ENCODE data around the gene ACSL3.
"Not testable (repeated sequence)": the region's sequence is repeated elsewhere in the genome, so short reads cannot be mapped to it uniquely, and the experiment has no call there.

ACSL3 gene

DNA sequence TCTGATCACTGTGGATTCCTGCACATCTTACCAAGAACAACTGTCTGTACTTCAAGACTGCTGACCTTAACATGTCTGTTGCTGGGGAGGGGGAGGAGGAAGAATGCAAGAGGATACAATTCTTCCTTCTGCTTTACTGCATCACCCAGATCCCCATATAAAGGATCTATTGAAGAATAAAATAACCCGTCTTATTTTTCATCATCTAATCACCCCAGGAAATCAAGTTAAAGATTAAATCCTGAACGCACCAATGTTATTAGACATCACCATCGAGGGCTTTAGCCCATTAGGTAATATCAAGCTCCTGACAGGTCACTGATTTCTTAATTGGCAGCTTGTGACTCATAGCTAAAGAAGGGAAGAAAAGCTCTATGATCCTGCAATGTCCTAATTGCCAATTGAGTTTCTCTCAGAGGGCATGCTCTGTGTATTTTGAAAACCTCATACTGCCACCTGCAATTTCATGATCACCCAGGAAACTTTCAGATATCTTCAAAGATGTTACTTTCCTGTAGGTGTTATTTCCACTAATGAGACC is 115.8 kb downstream of the ACSL3 start:
- H3K79me2 ChIP-seq (ENCODE audit: control insufficient read depth, insufficient read depth, low read length, unreplicated experiment), result no peaks in the 10 kb centered on the region
- H3K27ac ChIP-seq (ENCODE audit: low read depth, low read length), result no peak overlapping the region
- H3K36me3 ChIP-seq (ENCODE audit: insufficient read depth, low read length), result no peaks in the 10 kb centered on the region
- no peak overlapping the region for H3K4me3 ChIP-seq (ENCODE audit: low read depth, low read length)
- H2AFZ ChIP-seq (ENCODE audit: low read length, unreplicated experiment), result no peak overlapping the region
- H3K27me3 ChIP-seq (ENCODE audit: insufficient read depth, low read length), result no peaks in the 10 kb centered on the region
- peaks cover 9% of the 10 kb centered on the region for H3K4me1 ChIP-seq (ENCODE audit: control insufficient read depth, insufficient read depth, low read length, unreplicated experiment)

DNA sequence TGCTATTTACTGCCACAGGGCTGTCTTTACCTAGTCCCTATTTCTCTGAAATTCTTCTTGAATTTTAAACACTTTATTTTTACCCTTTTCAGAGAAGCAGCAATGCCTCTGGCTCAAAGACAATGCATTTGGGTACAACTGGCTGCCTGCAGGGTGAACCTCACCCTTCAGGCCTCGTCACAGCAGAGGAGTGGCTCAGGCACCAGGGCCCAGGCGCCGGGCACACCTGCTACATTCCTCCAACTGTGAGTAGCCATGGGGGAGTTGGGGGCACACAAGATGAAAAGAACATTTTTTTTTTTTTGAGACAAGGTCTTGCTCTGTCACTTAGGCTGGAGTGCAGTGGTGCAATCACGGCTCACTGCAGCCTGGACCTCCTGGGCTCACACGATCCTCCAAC is 116.3 kb downstream of the ACSL3 start:
- H2AFZ ChIP-seq (ENCODE audit: low read length, unreplicated experiment), result no peak overlapping the region
- peaks cover 10% of the 10 kb centered on the region for H3K4me1 ChIP-seq (ENCODE audit: control insufficient read depth, insufficient read depth, low read length, unreplicated experiment)
- no peak overlapping the region for H3K27ac ChIP-seq (ENCODE audit: low read depth, low read length)
- no peaks in the 10 kb centered on the region for H3K36me3 ChIP-seq (ENCODE audit: insufficient read depth, low read length)
- no peaks in the 10 kb centered on the region for H3K27me3 ChIP-seq (ENCODE audit: insufficient read depth, low read length)
- H3K4me3 ChIP-seq (ENCODE audit: low read depth, low read length), result no peak overlapping the region
- no peaks in the 10 kb centered on the region for H3K79me2 ChIP-seq (ENCODE audit: control insufficient read depth, insufficient read depth, low read length, unreplicated experiment)

DNA sequence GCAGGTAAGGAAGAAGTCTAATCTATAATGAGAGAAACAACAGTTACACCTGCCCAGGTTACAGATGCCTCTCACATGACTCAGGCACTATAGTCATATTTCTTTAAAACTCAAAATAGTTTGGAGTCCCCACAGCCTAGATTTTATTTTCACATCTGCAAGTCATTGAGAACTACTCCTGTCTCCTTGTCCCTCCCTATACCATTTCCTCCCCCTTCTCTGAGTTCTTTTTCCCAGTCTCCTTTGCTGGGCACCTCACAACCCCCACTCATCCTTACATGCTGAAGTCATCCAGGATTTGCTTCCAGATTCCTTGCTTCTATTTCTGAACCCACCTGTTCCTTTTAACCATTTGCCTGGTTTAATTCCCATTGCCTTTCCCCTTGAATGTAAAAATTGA is 118.0 kb downstream of the ACSL3 start:
- no peak overlapping the region for H3K27ac ChIP-seq (ENCODE audit: low read depth, low read length)
- no peak overlapping the region for H2AFZ ChIP-seq (ENCODE audit: low read length, unreplicated experiment)
- H3K36me3 ChIP-seq (ENCODE audit: insufficient read depth, low read length), result no peaks in the 10 kb centered on the region
- no peak overlapping the region for H3K4me3 ChIP-seq (ENCODE audit: low read depth, low read length)
- H3K27me3 ChIP-seq (ENCODE audit: insufficient read depth, low read length), result no peaks in the 10 kb centered on the region
- H3K4me1 ChIP-seq (ENCODE audit: control insufficient read depth, insufficient read depth, low read length, unreplicated experiment), result peaks cover 5% of the 10 kb centered on the region
- H3K79me2 ChIP-seq (ENCODE audit: control insufficient read depth, insufficient read depth, low read length, unreplicated experiment), result no peaks in the 10 kb centered on the region

DNA sequence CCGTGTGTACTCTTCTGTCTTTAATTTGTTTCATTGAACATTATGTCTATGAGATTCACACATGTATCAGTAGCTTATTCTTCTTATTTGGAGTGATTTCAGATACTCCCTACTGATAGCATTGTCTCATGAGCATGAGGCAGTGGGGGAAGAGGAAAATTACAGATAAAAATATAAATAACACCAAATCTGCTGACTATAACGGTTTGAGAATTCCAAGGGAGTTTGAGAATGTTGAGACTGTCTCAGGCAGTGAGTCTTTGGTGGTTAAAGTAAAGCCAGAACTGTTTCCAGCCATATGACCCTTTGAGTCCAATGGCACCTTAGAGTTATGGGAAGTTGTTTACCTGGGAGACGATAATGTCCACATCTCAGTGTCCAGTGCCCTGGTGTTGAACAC is 118.6 kb downstream of the ACSL3 start:
- H3K4me1 ChIP-seq (ENCODE audit: control insufficient read depth, insufficient read depth, low read length, unreplicated experiment), result peaks cover 5% of the 10 kb centered on the region
- H3K27ac ChIP-seq (ENCODE audit: low read depth, low read length), result no peak overlapping the region
- H3K79me2 ChIP-seq (ENCODE audit: control insufficient read depth, insufficient read depth, low read length, unreplicated experiment), result no peaks in the 10 kb centered on the region
- no peak overlapping the region for H2AFZ ChIP-seq (ENCODE audit: low read length, unreplicated experiment)
- H3K27me3 ChIP-seq (ENCODE audit: insufficient read depth, low read length), result no peaks in the 10 kb centered on the region
- no peaks in the 10 kb centered on the region for H3K36me3 ChIP-seq (ENCODE audit: insufficient read depth, low read length)
- no peak overlapping the region for H3K4me3 ChIP-seq (ENCODE audit: low read depth, low read length)

DNA sequence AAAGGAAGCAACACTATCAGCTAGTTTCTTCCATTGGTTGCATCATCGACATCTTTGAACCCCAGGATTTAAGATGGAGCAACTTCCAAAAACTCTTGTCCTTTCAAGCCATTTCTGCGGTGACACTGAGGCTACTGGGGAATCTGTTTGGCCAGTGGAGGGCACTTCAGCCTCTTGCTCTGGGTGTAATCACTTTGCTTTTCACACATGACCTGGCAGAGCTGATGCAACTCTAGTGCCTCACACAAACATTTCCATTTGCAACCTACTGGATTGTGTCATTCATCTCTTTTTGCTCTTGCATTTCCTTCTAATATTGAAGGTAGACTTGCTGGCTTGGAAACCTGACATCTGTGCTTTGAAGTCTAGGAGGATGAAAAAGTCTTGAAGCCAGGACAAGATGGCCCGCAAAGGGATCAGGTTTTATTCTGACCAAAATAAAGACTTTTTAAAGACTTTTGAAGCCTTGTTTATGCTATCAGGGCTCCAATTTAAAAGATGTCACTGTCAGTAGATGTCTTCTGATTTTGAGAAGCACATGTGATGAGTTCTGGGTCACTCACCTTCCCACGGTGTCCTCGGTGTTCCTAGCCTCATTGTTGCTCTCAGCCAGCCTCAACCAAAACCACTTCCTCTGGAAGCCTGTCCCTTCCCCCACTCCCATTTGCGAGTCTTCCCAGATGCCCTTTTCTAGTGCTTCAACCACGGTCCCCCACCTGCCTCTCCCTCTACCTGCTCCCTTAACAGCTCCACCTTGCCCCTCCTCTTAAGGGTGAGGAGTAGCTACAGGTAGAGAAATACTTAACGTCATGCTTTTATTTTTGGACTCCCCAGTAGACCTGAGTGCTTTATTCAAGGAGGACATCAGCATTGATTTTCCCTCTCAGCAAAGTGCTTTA is 121.4 kb downstream of the ACSL3 start:
- Histone ChIP-seq H3K27ac (ENCODE audit: low read depth, low read length) (no peak overlapping the region), H3K36me3 (ENCODE audit: insufficient read depth, low read length) (no peaks in the 10 kb centered on the region), H2AFZ (ENCODE audit: low read length, unreplicated experiment) (peak overlapping the region; percentile 34), H3K79me2 (ENCODE audit: control insufficient read depth, insufficient read depth, low read length, unreplicated experiment) (no peaks in the 10 kb centered on the region), H3K27me3 (ENCODE audit: insufficient read depth, low read length) (no peaks in the 10 kb centered on the region), H3K4me1 (ENCODE audit: control insufficient read depth, insufficient read depth, low read length, unreplicated experiment) (peaks cover 5% of the 10 kb centered on the region), H3K4me3 (ENCODE audit: low read depth, low read length) (no peak overlapping the region)

DNA sequence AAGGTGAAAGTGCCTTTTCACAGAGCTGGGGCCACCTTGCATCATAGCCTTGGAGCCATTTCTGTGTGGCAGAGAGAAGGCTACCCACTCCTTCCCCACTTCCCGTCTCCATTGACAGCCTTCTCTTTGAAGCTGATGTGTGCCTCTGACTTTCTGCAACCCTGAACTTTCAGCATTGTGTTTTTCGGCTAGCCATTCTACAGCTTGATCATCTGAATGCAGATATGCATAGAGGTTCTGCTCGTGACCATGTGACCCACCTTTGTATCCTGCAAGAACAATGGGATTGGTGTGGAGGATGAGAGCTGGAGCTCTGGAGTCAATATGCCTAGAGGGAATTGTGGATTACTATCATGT is 122.1 kb downstream of the ACSL3 start:
- Histone ChIP-seq H3K36me3 (ENCODE audit: insufficient read depth, low read length) (no peaks in the 10 kb centered on the region), H3K4me3 (ENCODE audit: low read depth, low read length) (no peak overlapping the region), H2AFZ (ENCODE audit: low read length, unreplicated experiment) (no peak overlapping the region), H3K79me2 (ENCODE audit: control insufficient read depth, insufficient read depth, low read length, unreplicated experiment) (no peaks in the 10 kb centered on the region), H3K27me3 (ENCODE audit: insufficient read depth, low read length) (no peaks in the 10 kb centered on the region), H3K4me1 (ENCODE audit: control insufficient read depth, insufficient read depth, low read length, unreplicated experiment) (peaks cover 5% of the 10 kb centered on the region), H3K27ac (ENCODE audit: low read depth, low read length) (no peak overlapping the region)

DNA sequence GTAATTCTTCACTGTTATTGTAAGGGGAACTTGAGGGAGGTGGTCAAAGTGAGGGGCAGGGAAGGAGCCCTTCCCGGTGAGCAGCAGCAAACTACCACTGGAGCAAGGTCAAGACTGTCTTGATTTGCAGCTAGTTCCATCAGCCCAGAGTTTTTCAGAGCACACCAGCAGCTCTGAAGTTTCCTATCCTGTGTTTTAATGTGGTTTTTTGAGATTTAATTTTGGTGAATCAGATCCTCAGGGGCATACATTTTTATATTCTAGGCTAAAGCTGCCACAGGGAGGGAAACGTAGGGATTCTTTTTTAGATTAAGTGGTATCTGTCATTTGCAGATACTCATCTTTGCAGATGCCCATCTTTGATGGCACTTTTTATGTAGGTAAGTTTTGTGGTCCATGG is 124.1 kb downstream of the ACSL3 start:
- Histone ChIP-seq H2AFZ (ENCODE audit: low read length, unreplicated experiment) (no peak overlapping the region), H3K4me1 (ENCODE audit: control insufficient read depth, insufficient read depth, low read length, unreplicated experiment) (peaks cover 5% of the 10 kb centered on the region), H3K36me3 (ENCODE audit: insufficient read depth, low read length) (no peaks in the 10 kb centered on the region), H3K27ac (ENCODE audit: low read depth, low read length) (no peak overlapping the region), H3K4me3 (ENCODE audit: low read depth, low read length) (no peak overlapping the region), H3K27me3 (ENCODE audit: insufficient read depth, low read length) (no peaks in the 10 kb centered on the region), H3K79me2 (ENCODE audit: control insufficient read depth, insufficient read depth, low read length, unreplicated experiment) (no peaks in the 10 kb centered on the region)

DNA sequence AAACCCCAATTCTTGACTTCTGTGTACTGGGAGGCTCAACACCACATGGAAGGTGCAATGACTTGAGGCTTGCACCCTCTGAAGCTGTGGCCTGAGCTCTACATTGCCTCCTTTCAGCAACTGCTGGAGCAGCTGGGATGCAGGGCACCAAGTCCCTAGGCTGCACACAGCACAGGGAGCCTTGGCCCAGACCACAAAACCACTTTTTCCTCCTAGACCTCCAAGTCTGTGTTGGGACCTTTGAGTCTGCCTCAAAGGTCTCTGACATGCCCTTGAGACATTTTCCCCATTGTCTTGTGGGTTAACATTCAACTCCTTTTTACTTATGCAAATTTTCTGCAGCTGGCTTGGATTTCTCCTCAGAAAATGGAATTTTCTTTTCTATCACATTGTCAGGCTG is 128.6 kb downstream of the ACSL3 start:
- Histone ChIP-seq H3K4me3 (ENCODE audit: low read depth, low read length) (no peak overlapping the region), H3K27me3 (ENCODE audit: insufficient read depth, low read length) (no peaks in the 10 kb centered on the region), H3K79me2 (ENCODE audit: control insufficient read depth, insufficient read depth, low read length, unreplicated experiment) (no peaks in the 10 kb centered on the region), H3K36me3 (ENCODE audit: insufficient read depth, low read length) (no peaks in the 10 kb centered on the region), H2AFZ (ENCODE audit: low read length, unreplicated experiment) (no peak overlapping the region), H3K27ac (ENCODE audit: low read depth, low read length) (no peak overlapping the region), H3K4me1 (ENCODE audit: control insufficient read depth, insufficient read depth, low read length, unreplicated experiment) (peaks cover 10% of the 10 kb centered on the region)

DNA sequence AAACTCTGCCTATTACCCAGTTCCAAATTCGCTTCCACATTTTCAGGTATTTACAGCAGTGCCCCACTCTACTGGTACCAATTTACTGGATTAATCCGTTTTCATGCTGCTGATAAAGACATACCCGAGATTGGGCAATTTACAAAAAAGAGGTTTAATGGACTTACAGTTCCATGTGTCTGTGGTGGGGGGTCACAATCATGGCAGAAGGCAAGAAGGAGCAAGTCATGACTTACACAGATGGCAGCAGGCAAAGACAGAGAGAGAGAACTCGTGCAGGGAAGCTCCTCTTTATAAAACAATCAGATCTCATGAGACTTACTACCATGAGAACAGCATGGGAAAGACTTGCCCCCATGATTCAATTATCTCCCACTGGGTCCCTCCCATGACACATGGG is 129.4 kb downstream of the ACSL3 start:
- H3K4me3 ChIP-seq (ENCODE audit: low read depth, low read length); H3K79me2 ChIP-seq (ENCODE audit: control insufficient read depth, insufficient read depth, low read length, unreplicated experiment); H3K36me3 ChIP-seq (ENCODE audit: insufficient read depth, low read length); H3K27ac ChIP-seq (ENCODE audit: low read depth, low read length); H3K27me3 ChIP-seq (ENCODE audit: insufficient read depth, low read length); H2AFZ ChIP-seq (ENCODE audit: low read length, unreplicated experiment): not testable (repeated sequence)
- H3K4me1 ChIP-seq (ENCODE audit: control insufficient read depth, insufficient read depth, low read length, unreplicated experiment), result peaks cover 17% of the 10 kb centered on the region

DNA sequence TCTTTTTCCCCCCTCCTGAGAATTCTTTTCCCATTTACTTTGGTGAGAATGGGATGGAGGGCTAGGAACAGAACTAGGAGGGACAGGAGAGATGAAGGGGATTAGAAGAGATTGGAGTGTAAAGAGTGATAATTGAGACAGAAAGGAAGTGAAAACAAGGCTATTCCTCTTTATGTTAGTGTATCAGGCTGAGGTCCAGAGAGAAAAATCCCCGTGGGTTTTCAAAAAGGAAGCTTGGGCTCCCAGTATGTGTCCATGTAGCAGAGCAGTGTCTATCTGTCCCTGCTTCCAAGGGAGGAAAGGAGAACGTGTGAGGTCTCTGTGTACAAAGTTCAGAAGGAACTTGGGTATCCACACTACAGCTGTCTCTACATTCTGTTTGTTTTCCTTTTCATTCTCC is 131.3 kb downstream of the ACSL3 start:
- Histone ChIP-seq H3K36me3 (ENCODE audit: insufficient read depth, low read length) (no peaks in the 10 kb centered on the region), H3K27ac (ENCODE audit: low read depth, low read length) (no peak overlapping the region), H3K79me2 (ENCODE audit: control insufficient read depth, insufficient read depth, low read length, unreplicated experiment) (no peaks in the 10 kb centered on the region), H3K4me3 (ENCODE audit: low read depth, low read length) (no peak overlapping the region), H2AFZ (ENCODE audit: low read length, unreplicated experiment) (no peak overlapping the region), H3K27me3 (ENCODE audit: insufficient read depth, low read length) (no peaks in the 10 kb centered on the region), H3K4me1 (ENCODE audit: control insufficient read depth, insufficient read depth, low read length, unreplicated experiment) (peaks cover 18% of the 10 kb centered on the region)
